GM04503 (cell line): ENCODE data around the gene KBTBD12.
"Not testable (repeated sequence)": the region's sequence is repeated elsewhere in the genome, so short reads cannot be mapped to it uniquely, and the experiment has no call there.

Experiments
- DNase-seq: peaks from one replicate; pipeline ENCODE4 v3.0.0-alpha.2; 2012; ENCODE audit warnings: low read depth

KBTBD12 gene

GRCh38 chr3:127903611-127904375 lies 11.2 kb upstream of the KBTBD12 start:
- DNase-seq, result no peak

DNA sequence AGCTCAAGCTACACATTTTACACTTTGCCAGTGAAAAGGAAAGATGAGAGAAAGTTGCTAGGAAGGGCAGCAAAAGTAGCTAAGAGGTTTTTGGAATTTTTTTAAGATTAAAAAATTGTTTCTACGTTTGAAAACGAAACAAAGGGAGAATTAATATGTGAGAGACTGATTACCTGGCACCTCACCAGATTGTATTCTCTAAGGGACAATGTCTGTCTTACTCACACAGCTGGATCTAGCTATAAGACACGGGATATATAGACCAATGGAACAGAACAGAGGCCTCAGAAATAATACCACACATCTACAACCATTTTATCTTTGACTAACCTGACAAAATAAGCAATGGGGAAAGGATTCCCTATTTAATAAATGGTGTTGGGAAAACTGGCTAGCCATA lies 9.5 kb upstream of the KBTBD12 start:
- no peak for DNase-seq

DNA sequence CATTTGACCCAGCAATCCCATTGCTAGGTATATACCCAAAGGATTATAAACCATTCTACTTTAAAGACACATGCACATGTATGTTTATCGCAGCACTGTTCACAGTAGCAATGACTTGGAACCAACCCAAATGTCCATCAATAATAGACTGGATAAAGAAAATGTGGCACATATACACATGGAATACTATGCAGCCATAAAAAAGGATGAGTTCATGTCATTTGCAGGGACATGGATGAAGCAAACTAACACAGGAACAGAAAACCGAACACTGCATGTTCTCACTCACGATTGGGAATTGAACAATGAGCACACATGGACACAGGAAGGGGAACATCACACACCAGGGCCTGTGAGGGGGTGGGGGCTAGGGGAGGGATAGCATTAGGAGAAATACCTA lies 8.4 kb upstream of the KBTBD12 start:
- not testable (repeated sequence) for DNase-seq

DNA sequence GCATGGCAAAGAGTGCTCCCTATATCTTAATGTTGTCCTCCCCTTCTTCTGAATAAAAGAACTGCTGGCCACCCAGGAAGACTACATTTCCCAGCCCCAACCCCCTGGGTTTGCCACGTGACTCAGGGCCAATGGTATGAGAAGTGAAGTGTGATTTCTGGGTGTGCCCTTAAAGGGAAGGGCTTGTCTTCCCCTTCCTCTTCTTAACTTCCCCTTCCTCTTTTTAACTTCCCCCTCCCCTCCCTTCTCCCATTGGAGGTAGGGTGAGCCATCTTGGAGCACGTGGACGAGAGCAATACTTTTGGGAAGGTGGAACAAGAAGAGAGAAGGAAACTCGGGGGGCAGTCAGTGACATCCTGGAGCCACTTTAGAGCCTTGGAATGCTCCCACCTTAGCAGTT lies 6.8 kb upstream of the KBTBD12 start:
- no peak for DNase-seq

- no peak for DNase-seq
These were observed 6.1 kb upstream of the KBTBD12 start for GRCh38 chr3:127908951-127909350.

DNA sequence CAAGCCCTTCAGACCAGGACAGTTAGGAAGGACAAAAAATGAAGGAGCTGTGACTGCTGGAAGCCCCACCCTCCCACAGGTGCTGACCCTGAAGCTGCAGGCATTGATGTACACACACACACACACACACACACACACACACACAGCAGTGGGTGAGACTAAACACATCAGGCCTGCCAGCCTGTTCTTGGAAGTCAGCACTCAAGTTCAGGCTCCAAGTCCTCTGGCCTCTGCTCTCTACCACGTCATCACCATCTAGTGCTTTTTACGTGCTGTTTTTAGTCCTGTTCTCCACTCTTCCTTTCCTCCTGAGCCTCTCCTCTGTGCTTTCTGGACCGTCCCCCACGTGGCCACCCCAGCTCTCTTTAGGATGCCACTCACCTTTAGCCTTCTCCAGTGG lies 5.4 kb upstream of the KBTBD12 start:
- no peak for DNase-seq

- DNase-seq, result no peak
These were observed 3.6 kb upstream of the KBTBD12 start for GRCh38 chr3:127911421-127911931.

DNA sequence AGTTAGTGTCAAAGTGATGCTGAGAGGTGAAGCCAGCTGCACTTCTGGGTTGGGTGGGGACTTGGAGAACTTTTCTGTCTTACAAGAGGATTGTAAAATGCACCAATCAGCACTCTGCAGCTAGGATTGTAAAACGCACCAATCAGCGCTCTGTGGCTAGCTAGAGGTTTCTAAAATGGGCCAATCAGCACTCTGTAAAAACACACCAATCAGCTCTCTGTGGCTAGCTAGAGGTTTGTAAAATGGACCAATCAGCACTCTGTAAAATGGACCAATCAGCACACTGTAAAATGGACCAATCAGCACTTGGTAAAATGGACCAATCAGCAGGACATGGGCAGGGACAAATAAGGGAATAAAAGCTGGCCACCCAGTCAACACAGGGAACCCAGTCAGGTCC lies 1.2 kb upstream of the KBTBD12 start:
- not testable (repeated sequence) for DNase-seq

GRCh38 chr3:127914584-127914983 lies 448 bp upstream of the KBTBD12 start:
- DNase-seq, result no peak

DNA sequence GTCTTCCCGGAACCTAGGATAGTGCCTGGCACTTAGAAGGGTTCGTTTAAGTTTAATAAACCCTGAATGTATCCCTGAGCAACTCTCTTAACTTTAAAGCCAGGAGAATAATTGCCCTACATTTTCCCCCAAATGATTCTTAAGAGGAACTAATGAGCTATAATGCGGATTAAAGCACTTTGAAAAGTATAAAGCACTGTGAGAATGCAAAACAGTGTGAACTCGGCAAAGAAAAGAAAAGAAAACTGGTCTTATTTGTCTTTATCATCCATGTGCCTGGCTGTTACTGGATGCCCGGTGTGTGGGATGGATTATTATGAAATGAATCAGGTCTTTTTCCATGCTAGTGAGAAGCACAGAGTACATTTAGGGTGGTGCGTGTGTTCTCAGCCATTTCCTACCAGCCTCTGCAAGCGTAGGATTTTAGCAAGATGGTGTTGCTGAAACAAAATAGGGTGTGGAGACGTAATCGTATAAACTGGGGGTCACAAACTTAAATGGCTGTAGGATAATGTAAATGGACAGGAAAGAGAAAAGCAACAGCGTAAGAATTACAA lies 983 bp downstream of the KBTBD12 start:
- DNase-seq, result no peak

- no peak for DNase-seq
These were observed 5.7 kb downstream of the KBTBD12 start for GRCh38 chr3:127920738-127921137.

GRCh38 chr3:127923611-127924010 lies 8.6 kb downstream of the KBTBD12 start:
- no peak for DNase-seq

GRCh38 chr3:127925384-127925783 lies 10.4 kb downstream of the KBTBD12 start:
- DNase-seq, result no peak

DNA sequence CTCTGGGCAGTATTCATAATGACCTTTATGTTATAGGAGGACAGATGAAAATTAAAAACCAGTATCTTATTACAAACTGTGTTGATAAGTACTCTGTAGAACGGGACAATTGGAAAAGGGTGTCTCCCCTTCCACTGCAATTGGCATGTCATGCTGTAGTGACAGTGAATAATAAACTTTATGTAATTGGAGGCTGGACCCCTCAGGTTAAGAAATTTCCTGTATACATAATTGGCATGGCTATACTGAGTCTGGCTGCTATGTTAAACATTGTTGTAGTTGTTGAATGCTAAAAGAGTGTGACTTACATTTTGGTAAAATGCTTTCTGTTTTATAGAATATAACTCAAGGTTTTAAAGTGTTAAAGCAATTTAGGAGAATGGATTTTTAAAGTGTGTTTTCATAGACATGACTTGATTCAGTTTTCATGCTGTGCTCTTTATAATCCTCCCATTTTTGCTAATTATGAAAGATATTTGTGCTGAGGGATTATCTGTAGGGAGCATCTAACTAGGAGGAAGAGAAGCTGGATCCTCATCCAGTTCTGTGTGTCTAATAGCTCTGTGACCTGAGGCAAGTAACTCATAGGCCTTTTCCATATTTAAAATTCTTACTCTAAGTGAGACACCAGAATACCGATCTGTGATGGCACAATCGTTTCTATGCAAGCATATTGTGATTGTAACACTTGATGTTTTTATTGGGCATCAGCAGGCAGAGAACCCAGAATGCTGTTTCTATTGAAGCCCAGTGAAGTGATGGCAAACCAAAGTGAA lies 13.0 kb downstream of the KBTBD12 start:
- no peak for DNase-seq

GRCh38 chr3:127929818-127930413 lies 14.9 kb downstream of the KBTBD12 start:
- no peak for DNase-seq

DNA sequence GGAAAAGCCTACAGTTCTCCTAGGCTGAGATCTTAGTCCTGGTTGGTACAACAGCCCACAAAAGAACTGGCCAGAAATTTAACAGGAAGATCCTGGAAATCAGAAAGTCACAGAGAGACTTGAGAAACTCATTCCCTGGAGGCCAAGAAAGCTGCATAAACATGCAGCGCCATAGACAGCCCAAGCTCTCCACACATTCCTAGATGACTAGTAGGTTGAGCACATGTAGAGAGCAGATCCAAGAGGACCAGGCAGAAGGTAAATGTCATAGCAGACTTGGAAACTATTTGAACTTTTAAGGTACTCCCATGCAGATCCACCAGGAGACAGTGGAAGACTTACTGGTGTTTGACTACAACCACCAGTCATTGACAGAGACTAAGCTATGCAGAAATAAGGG lies 18.4 kb downstream of the KBTBD12 start:
- no peak for DNase-seq

GRCh38 chr3:127938800-127939199 lies 23.8 kb downstream of the KBTBD12 start:
- no peak for DNase-seq

GRCh38 chr3:127940116-127940515 lies 25.1 kb downstream of the KBTBD12 start:
- DNase-seq, result no peak

- DNase-seq, result no peak
These were observed 27.6 kb downstream of the KBTBD12 start for GRCh38 chr3:127942613-127943012.

DNA sequence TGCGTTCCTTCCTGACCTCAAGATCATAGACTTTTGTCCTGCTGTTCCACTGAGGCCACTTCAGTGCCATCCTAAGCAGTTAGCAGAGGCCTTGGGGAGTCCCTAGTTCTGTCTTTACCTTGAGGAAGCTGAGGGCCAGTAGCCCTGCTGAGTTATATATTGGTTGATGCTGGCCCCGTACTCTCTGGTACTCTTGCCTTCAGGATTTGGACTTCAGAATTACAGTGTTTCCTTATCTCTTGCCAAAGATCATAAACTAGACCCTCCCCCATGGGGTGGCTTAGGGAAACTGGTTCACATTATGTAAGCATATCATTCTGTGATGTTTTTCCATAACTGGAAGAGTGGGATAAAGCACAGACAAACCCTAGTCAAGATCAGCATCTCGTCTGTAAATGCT lies 33.2 kb downstream of the KBTBD12 start:
- DNase-seq, result no peak

- no peak for DNase-seq
These were observed 34.5 kb downstream of the KBTBD12 start for GRCh38 chr3:127949446-127950055.

- peak; percentile 10 for DNase-seq
These were observed 36.2 kb downstream of the KBTBD12 start for GRCh38 chr3:127951276-127951675.
